HepG2 (cell line): Measurements from ENCODE around the gene RPS19BP1. TPM values are rescaled to one million over a fixed set of nuclear protein-coding genes. Genes with fewer than 3 reads are reported as not detected.

Experiments used
- ASH2L ChIP-seq: fragments of 300-600, 200-600 bp; sonication (generic); IDR thresholded peaks from 2 replicates; pipeline ENCODE4 v1.7.0; 2017; ENCODE audit warnings: low read depth, mild to moderate bottlenecking, moderate library complexity, mixed read lengths, low read length; ENCODE audit not compliant: insufficient read length
- GATA4 ChIP-seq: sonication (generic); IDR thresholded peaks from 2 replicates; pipeline ENCODE4 v1.6.1; 2016; ENCODE audit warnings: antibody characterized with exemption, low read depth, borderline replicate concordance
- IKZF5 ChIP-seq: IDR thresholded peaks from 2 replicates; pipeline ENCODE4 v1.6.1; 2018; ENCODE audit warnings: missing genetic modification reagents, mild to moderate bottlenecking, missing compliant biosample characterization
- MAFG ChIP-seq: sonication (generic); formaldehyde crosslinking; IDR thresholded peaks from 2 replicates; pipeline ENCODE4 v1.5.1; 2020; ENCODE audit warnings: mild to moderate bottlenecking, missing genetic modification reagents
- NFRKB ChIP-seq: fragments of 450-650 bp; IDR thresholded peaks from 2 replicates; pipeline ENCODE4 v1.6.1; 2017
- PHF8 ChIP-seq: sonication (generic); formaldehyde crosslinking; IDR thresholded peaks from 2 replicates; pipeline ENCODE4 v1.5.0; 2020; ENCODE audit warnings: missing genetic modification reagents
- REPIN1 ChIP-seq: sonication (generic); formaldehyde crosslinking; IDR thresholded peaks from 2 replicates; pipeline ENCODE4 v1.8.0; 2022; ENCODE audit warnings: missing genetic modification reagents, low read depth, mild to moderate bottlenecking, borderline replicate concordance
- REST ChIP-seq, 2 experiments: IDR thresholded peaks; 2 replicates each; pipeline ENCODE4 v1.6.1; 2011 to 2012; ENCODE audit warnings: low read length in 2 of 2, borderline replicate concordance in 1 of 2, low read depth in 1 of 2, mild to moderate bottlenecking in 1 of 2, moderate library complexity in 1 of 2
- REXO4 ChIP-seq: sonication (generic); formaldehyde crosslinking; IDR thresholded peaks from 2 replicates; pipeline ENCODE4 v1.8.0; 2022; ENCODE audit warnings: missing genetic modification reagents, mild to moderate bottlenecking, borderline replicate concordance
- SNRNP70 ChIP-seq: fragments of 200-400 bp; formaldehyde crosslinking; IDR thresholded peaks from 2 replicates; pipeline ENCODE4 v1.6.1; 2017; ENCODE audit warnings: mild to moderate bottlenecking, low read depth, low read length, moderate library complexity
- SP5 ChIP-seq: IDR thresholded peaks from 2 replicates; pipeline ENCODE4 v1.6.1; 2016; ENCODE audit warnings: low read depth, borderline replicate concordance
- ZFP1 ChIP-seq: IDR thresholded peaks from 2 replicates; pipeline ENCODE4 v1.6.1; 2016
- ZFP91 ChIP-seq: sonication (generic); formaldehyde crosslinking; IDR thresholded peaks from 2 replicates; pipeline ENCODE4 v1.9.0; 2022; ENCODE audit warnings: missing genetic modification reagents, mild to moderate bottlenecking, borderline replicate concordance
- ZNF136 ChIP-seq: sonication (generic); formaldehyde crosslinking; IDR thresholded peaks from 2 replicates; pipeline ENCODE4 v1.8.1; 2022; ENCODE audit warnings: low read depth, mild to moderate bottlenecking, moderate library complexity, missing genetic modification reagents
- ZNF460 ChIP-seq: sonication (generic); formaldehyde crosslinking; IDR thresholded peaks from 2 replicates; pipeline ENCODE4 v1.5.1; 2020; ENCODE audit warnings: missing genetic modification reagents, mild to moderate bottlenecking, borderline replicate concordance
- ZNF503 ChIP-seq: sonication (generic); formaldehyde crosslinking; IDR thresholded peaks from 2 replicates; pipeline ENCODE4 v1.4.0; 2020; ENCODE audit warnings: missing genetic modification reagents
- ZNF572 ChIP-seq: sonication (generic); formaldehyde crosslinking; IDR thresholded peaks from 2 replicates; pipeline ENCODE4 v1.5.1; 2020; ENCODE audit warnings: mild to moderate bottlenecking, missing genetic modification reagents
- ZNF773 ChIP-seq: sonication (generic); formaldehyde crosslinking; IDR thresholded peaks from 2 replicates; pipeline ENCODE4 v1.4.0; 2020; ENCODE audit warnings: missing genetic modification reagents, borderline replicate concordance
- ZNF781 ChIP-seq: sonication (generic); formaldehyde crosslinking; IDR thresholded peaks from 2 replicates; pipeline ENCODE4 v1.5.1; 2020; ENCODE audit warnings: borderline replicate concordance, mild to moderate bottlenecking, missing genetic modification reagents; ENCODE audit errors: not compliant biosample characterization
- ZSCAN21 ChIP-seq: sonication (generic); formaldehyde crosslinking; IDR thresholded peaks from 2 replicates; pipeline ENCODE4 v1.8.0; 2022; ENCODE audit warnings: mild to moderate bottlenecking, missing genetic modification reagents, moderate library complexity, borderline replicate concordance
- polyA plus RNA-seq, 8 experiments: library from polyadenylated mRNA; depleted of rRNA in 3 of 8; stranded (reverse) in 7 of 8; unstranded in 1 of 8; fragments of >200 nt; fragmentation: Illumina TruSeq in 4 of 8; extraction: Trizol in 4 of 8; gene quantifications; 2 replicates each; pipeline versions ENCODE4 v1.2.1 to v1.2.3, GENCODE V29; 2011 to 2016; ENCODE audit warnings: low read depth in 4 of 8, missing spikeins in 1 of 8, mixed read lengths in 1 of 8; ENCODE audit not compliant: insufficient read depth in 1 of 8
- total RNA-seq, 5 experiments: library from RNA; depleted of rRNA; stranded (reverse); fragments of >200 nt; fragmentation: Illumina TruSeq; extraction: Trizol; gene quantifications; 2 replicates each; pipeline ENCODE4 v1.2.3, GENCODE V29; 2016; ENCODE audit warnings: low read depth in 1 of 5

The RPS19BP1 gene
- total and polyA plus RNA-seq, 2 of the 13 experiments (the other 11 are each of a cell fraction or from before 2014, with no cell fraction given), result 44.3 to 81.3 TPM

- TF ChIP-seq ZNF572 (CRISPR knock-in tag) (0 out of 2 replicates have a peak, but pooled peaks have one; percentile 4), ZNF773 (CRISPR knock-in tag) (no peak), REXO4 (CRISPR knock-in tag) (no peak), ZNF460 (CRISPR knock-in tag) (no peak), IKZF5 (CRISPR knock-in tag) (peak; percentile 33; the same call in 1 of the 2 replicates), SNRNP70 (no peak), MAFG (CRISPR knock-in tag) (no peak), ZNF136 (CRISPR knock-in tag) (no peak), ASH2L (no peak), PHF8 (CRISPR knock-in tag) (0 out of 2 replicates have a peak, but pooled peaks have one; percentile 40), SP5 (no peak), ZFP91 (CRISPR knock-in tag) (peak; percentile 63; the same call in 1 of the 2 replicates), NFRKB (no peak), ZFP1 (CRISPR knock-in tag) (no peak), GATA4 (no peak), REST (IDR thresholded peaks at IDR 0.05; ENCODE audit: borderline replicate concordance in 1 of 2, low read depth in 1 of 2, low read length in 2 of 2) (no peak), REPIN1 (CRISPR knock-in tag) (no peak), ZSCAN21 (CRISPR knock-in tag) (no peak; the same call in 1 of the 2 replicates), ZNF503 (no peak), ZNF781 (CRISPR knock-in tag) (no peak)
Measured at GRCh38 chr22:39534591-39535356, 2.2 kb upstream of the RPS19BP1 start (continued).
